ENCODE measurements around the gene RETREG1.

- TF ChIP-seq CTCF (IDR thresholded peaks at IDR 0.05) (no peak), POLR2AphosphoS5 (IDR thresholded peaks at IDR 0.05) (no peak)
Measured at GRCh38 chr5:16603701-16604100, 13.1 kb downstream of the RETREG1 start.
